Posterior cingulate gyrus (tissue), 11 donors: ENCODE results near the gene CDH4.
A peak's percentile ranks its signal among the peaks of the same experiment; 100 is the strongest.
"Not testable (repeated sequence)": the region's sequence is repeated elsewhere in the genome, so short reads cannot be mapped to it uniquely, and the experiment has no call there.

Experiments used
- DNase-seq, 10 donors: peaks; one replicate each; pipeline versions ENCODE4 v3.0.0 to v3.0.0-alpha.2; 2020 to 2021; ENCODE audit warnings: mixed read lengths in 3 of 10
- intact Hi-C: fragments of 100-400 bp; cut with DNase I; formaldehyde crosslinking; loops from one replicate; pipeline ENCODE4 v1.15.1; 2023

The CDH4 gene

GRCh38 chr20:61442075-61442670 lies 190.1 kb downstream of the CDH4 start:
- intact Hi-C loops: no loop called here

DNA sequence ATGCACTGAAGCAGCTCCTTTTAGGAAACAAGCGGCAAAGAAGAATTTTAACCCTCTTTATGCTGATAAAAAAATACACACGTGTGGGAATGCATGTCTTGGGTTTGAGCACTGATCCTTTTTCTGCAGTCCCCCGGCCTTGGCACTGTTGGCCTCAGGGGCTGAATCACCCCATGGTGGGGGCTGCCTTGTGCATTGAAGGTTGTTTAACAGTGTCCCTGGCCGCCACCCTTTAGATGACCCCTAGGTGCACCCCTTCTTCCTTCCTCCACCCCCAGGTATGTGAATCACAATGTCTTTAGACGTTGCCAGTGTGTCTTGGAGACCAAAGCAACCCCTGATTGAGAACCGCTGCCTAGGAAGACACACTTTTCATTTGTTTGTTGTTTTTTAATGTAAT lies 190.7 kb downstream of the CDH4 start:
- intact Hi-C loops: no loop called here
- DNase-seq: peak in 1 of 10 donors; percentile 52

More at GRCh38 chr20:61442075-61442670, 190.1 kb downstream of the CDH4 start:
- DNase-seq: peak in 1 of 10 donors; percentile 45

DNA sequence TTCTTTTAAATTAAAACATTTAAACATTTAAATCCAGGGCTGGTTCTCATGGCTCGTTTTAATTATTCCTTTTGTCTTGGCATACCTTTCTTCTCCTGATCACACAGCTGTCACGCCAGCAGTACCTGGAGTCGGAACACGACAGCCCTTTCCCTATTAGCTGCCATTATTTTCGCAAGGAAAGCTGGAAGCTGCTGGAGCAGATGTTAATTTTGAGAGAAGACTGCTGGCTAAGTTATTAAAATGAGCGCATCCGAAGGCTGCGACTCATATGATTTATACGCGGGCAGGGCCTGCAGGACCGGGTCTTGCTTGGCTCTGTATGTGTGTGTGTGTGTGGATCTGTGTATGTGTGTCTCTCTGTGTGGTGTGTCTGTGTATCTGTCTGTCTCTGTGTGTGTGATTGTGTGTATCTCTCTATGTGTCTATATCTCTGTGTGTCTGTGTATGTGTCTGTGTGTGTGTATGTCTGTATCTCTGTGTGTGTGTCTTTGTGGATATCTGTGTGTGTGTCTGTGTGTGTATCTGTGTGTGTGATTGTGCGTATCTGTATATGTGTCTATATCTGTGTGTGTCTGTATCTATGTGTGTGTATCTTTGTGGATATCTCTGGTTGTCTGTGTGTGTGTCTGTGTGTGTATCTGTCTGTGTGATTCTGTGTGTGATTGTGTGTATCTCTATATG lies 191.5 kb downstream of the CDH4 start:
- DNase-seq: peak in 1 of 10 donors; percentile 37
- intact Hi-C loops: no loop called here

DNA sequence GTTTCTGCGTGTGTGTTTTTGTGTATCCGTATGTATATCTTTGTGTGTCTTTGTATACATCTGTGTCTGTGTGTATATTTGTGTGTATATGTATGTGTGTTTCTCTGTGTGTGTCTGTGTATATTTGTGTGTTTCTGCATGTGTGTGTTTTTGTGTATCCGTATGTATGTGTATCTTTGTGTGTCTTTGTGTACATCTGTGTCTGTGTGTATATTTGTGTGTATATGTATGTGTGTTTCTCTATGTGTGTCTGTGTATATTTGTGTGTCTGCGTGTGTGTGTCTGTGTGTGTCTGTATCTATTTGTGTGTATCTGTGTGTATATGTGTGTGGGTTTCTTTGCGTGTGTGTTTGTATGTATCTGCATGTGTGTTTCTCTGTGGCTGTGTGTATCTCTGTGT lies 192.6 kb downstream of the CDH4 start:
- intact Hi-C loops: no loop called here
- no peak for DNase-seq

- DNase-seq: peak in 1 of 10 donors; percentile 63
- intact Hi-C loops: no loop called here
These were observed 193.1 kb downstream of the CDH4 start for GRCh38 chr20:61445138-61445537.

- peak in 1 of 10 donors; percentile 75 for DNase-seq
- intact Hi-C loops: no loop called here
These were observed 193.7 kb downstream of the CDH4 start for GRCh38 chr20:61445741-61446140.

GRCh38 chr20:61447952-61448351 lies 195.9 kb downstream of the CDH4 start:
- no peak for DNase-seq

GRCh38 chr20:61448386-61448785 lies 196.3 kb downstream of the CDH4 start:
- intact Hi-C loops: no loop called here
- no peak for DNase-seq

More at GRCh38 chr20:61447952-61448351, 195.9 kb downstream of the CDH4 start:
- intact Hi-C loops: no loop called here

GRCh38 chr20:61449057-61449609 lies 197.1 kb downstream of the CDH4 start:
- DNase-seq: peak in 1 of 10 donors; percentile 14
- intact Hi-C loops: no loop called here

GRCh38 chr20:61449916-61450315 lies 197.9 kb downstream of the CDH4 start:
- DNase-seq: peak in 1 of 10 donors; percentile 7
- intact Hi-C loops: no loop called here

GRCh38 chr20:61450549-61450948 lies 198.5 kb downstream of the CDH4 start:
- peak in 1 of 10 donors; percentile 12 for DNase-seq
- intact Hi-C loops: no loop called here

GRCh38 chr20:61451009-61451408 lies 198.9 kb downstream of the CDH4 start:
- DNase-seq: peak in 1 of 10 donors; percentile 7
- intact Hi-C loops: no loop called here

GRCh38 chr20:61451953-61452352 lies 199.9 kb downstream of the CDH4 start:
- intact Hi-C loops: no loop called here
- peak in 1 of 10 donors; percentile 10 for DNase-seq

- DNase-seq: no peak
- intact Hi-C loops: no loop called here
These were observed 201.2 kb downstream of the CDH4 start for GRCh38 chr20:61453219-61453618.

DNA sequence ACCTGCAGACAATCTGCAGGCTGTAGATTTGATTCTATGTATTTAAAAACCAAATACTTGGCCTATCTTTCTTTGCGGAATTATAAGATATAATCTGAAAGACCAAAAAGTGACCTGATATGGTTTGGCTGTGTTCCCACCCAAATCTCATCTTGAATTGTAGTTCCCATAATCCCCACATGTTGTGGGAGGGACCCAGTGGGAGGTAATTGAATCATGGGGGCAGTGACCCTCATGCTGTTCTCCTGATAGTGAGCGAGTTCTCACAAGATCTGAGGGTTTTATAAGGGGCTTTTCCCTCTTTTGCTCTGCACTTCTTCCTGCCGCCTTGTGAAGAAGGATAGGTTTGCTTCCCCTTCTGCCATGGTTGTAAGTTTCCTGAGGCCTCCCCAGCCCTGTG lies 201.6 kb downstream of the CDH4 start:
- intact Hi-C loops, DNase-seq: not testable (repeated sequence)

- intact Hi-C loops: no loop called here
- peak in 1 of 10 donors; percentile 12 for DNase-seq
These were observed 202.0 kb downstream of the CDH4 start for GRCh38 chr20:61454053-61454452.

GRCh38 chr20:61455508-61456215 lies 203.6 kb downstream of the CDH4 start:
- no peak for DNase-seq
- intact Hi-C loops: no loop called here

DNA sequence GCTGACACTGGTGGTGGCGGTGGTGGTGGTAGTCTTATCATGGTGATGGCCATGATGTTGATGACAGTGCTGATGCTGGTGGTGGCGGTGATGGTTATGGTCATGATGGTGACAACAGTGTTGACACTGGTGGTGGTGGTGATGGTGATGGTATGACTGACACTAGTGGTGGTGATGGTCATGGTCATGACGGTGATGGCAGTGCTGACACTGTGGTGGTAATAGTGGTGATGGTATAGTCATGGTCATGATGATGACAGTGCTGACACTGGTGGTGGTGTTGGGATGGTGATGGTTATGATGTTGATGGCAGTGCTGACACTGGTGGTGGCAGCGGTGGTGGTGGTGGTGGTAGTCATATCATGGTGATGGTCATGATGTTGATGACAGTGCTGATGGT lies 205.7 kb downstream of the CDH4 start:
- no peak for DNase-seq
- intact Hi-C loops: no loop called here

- DNase-seq: no peak
- intact Hi-C loops: no loop called here
These were observed 206.2 kb downstream of the CDH4 start for GRCh38 chr20:61458146-61458746.

DNA sequence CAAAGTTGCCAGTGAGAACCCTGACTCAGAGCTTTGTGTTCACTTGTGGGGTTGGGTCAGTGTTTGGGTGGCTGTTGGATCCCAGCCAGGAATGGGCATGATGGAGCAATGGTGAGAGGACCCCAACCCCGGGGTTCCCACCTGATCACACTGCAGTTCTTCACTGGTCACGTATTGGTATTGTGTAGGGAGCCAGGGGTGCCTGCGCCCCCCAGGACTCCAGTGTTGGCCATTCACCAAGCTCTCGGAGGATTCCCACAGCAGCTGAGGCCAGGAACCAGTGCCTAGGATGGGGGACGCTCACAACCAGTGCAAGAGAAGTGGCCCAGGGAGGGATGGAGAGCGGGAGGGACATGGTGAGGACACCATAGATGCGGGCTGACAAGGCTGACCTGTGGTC lies 207.2 kb downstream of the CDH4 start:
- intact Hi-C loops: no loop called here
- peak in 1 of 10 donors; percentile 5 for DNase-seq

DNA sequence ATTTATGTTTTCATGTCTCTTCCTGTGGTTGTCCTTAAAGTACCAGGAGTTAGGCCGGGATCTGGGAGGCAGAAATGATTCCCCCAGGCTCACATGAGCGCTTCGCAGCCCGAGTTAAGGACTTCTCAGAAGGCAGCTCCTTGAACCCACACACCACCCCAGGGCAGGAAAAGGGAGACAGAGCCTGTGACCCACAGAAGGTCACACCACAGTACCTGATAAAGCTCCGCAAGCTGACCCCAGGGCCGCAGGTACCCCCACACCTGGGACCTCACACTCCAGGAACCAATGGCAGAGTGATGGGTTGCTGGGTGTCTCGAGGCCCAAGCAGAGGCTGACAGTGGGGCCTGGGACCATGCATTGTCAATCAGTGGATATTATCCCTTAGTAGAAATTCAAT lies 207.6 kb downstream of the CDH4 start:
- intact Hi-C loops: no loop called here
- peak in 1 of 10 donors; percentile 10 for DNase-seq
